Esophagus mucosa (tissue), 1 donor: Measurements from ENCODE around the gene ERC2. TPM values are rescaled to one million over a fixed set of nuclear protein-coding genes. Genes with fewer than 3 reads are reported as not detected.

ENCODE experiments used
- ATAC-seq: fragments of 200-7000 bp; cut with Tn5 transposase; one replicate; pipeline ENCODE4 v1.9.1; 2020
- total RNA-seq: library from RNA; stranded (reverse); gene quantifications from one replicate; pipeline ENCODE4 v1.2.4, GENCODE V29; 2023
- donor health status: DM: yes; HTN: yes; CAD: no.

Gene ERC2
- total RNA-seq, 1 donor from 2014 or later, result 0.48 TPM

GRCh38 chr3:55909373-55909772 lies 558.9 kb downstream of the ERC2 start:
- no peak for ATAC-seq

GRCh38 chr3:55907616-55908015 lies 560.7 kb downstream of the ERC2 start:
- no peak for ATAC-seq

GRCh38 chr3:55906896-55907295 lies 561.4 kb downstream of the ERC2 start:
- ATAC-seq, result peak; percentile 81

DNA sequence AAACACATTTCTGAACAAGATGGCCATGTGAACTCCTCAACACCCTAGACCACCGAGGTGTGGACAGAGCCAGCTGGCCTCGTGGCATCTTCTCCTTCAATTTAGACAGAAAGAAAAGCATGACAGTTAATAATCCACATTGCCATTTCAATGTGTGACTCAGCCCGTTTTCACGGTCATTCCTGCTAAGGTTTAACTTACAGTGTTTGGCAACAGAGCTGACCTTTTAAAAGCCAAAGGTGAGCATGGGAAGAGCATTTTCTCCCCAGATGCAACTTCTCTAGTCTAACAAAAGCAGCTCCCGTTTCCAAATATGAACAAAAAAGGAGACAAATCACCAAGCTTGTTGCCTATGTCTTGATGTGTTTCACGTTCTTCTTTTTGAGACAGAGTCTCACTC lies 563.6 kb downstream of the ERC2 start:
- no peak for ATAC-seq

DNA sequence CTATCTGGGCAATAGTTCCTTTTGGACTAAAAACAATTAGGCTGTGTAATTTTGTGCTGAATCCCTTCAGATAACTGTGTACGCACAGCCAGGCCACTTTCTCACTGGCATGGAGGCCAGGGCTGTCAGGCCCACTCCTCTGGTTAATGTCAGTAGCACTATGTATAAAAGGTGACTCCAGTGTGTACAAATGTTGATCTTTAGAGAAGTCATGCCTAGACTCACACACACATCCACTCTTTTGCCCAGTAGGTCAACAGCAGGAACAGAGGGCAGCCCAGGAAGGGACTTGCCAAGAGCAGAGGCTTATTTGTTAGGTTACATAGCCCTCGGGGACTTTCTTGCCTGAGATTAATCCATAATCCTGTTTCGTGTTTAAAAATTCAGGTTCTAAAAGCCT lies 564.6 kb downstream of the ERC2 start:
- ATAC-seq, result no peak

GRCh38 chr3:55902221-55902900 lies 565.9 kb downstream of the ERC2 start:
- ATAC-seq, result no peak

DNA sequence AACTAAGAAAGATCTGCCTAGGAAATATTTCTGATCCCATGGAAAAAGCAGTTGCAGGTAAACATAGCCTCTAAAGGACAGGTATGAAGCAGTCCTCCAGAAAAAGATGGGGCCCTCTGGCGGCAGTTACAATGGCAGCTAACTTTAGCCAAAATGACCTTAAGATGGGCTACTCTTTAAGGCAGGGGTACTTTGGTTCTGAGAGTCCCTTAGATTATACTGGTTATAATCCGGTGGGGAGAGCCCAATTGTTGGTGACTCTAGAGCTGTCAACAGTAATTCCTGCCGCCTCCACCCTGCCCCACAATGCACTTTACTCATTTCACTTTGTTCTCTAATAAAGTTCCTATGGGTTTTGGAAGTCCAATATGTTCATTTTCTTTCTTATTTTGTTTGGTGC lies 568.4 kb downstream of the ERC2 start:
- ATAC-seq, result no peak

DNA sequence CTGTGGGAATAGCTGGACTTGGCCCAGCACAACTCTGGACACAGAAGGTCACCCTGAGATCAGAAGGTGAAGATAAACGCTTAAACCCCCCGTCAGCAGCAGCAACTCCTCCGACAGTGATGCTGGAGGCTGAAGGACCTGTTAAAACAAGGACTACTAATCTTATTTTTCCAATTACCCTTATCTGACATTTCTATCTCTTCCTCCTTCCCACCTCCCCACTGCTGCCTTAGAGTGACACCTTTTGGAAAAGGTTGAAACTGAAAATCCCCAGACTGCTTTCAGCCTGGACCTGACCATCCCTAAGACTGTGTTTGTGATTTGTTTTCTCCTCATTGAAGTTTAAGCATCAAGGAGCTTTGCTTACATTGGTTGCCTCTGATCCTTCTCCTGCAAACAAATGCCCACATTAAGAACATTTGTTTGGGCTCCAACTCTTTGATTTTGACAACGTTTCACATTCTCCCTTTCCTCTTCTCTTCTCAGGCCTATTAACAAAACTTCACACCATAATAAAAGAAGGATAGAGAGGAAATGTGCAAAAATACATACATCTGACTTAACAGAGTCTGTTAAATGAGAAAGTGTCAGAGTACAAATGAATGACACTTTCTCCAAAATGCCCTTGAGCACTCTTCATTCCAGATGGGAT lies 570.6 kb downstream of the ERC2 start:
- ATAC-seq, result peak; percentile 58

DNA sequence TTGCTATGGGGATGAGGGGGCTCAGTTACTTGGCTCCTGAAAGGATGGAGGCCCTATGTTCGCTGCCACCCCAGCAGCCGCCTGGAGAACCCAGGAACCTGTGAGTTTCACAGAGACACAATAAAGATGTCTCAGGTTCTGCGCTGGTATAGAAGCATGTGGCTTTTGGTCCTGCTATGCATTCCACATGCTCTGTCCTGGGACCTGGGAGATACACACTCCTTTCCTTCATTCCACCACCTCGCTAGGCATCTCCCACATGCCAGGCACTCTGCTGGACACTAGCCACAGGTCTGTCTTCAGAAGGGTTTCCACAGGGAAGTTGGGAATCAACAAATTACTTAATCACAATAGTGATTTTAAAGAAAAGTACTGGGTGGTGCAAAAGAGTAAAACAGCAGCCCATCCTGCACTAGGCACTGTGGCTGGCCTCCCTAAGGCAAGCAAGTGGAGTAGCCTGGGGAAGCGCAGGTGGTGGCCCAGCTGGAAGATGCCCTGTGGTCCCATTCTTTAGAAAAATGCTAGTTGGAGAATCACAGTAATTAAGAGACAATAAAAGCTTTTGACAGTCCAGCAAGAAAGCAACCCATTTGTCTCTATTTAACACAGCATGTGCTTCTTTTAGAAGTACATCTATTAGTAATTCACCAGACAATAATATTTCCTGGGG lies 572.2 kb downstream of the ERC2 start:
- ATAC-seq, result no peak

GRCh38 chr3:55894605-55895004 lies 573.7 kb downstream of the ERC2 start:
- ATAC-seq, result peak; percentile 72

DNA sequence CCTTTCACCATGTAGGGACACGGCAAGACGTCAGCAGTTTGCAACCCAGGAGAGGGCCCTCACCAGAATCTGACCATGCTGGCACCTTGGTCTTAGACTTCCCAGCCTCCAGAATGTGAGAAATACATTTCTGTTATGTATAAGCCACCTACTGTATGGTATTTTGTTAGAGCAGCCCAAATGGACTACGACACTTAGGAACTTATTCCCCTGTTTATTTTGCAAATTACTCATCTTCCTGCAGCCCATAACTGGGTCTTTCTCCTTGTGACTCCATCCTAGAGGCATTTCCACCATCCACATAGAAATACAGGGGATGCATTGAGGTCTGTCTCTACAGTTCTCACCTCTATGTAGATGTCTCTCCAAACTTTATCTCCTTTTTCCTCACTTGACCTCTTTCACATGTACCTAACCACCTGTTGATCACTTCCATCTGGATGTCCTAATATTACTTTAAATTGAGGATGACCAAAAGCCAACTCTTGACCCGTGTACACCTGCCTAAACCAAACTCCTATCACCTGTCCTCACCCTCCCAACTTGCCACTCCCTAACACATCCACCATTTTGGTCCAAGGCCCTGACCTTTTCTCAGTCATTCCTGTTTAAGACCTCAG lies 575.1 kb downstream of the ERC2 start:
- ATAC-seq, result no peak

DNA sequence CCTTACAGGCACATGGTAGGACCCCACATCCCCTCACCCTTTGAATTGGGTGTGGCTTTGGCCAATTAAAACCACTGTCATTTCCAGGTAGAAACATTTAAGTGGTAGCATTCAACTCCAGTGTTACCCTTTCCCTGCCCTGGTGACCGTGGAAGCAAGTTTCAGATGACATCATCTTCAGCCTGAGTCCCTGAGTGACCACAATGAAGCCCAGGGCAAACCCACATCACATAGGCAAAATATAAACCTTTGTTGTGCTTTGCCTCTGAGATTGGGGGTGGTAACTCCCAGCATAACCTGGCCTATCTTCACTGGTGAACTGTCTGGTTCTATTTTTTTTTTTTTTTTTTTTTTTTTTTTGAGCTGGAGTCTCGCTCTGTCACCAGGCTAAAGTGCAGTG lies 577.2 kb downstream of the ERC2 start:
- ATAC-seq, result no peak

GRCh38 chr3:55888282-55888885 lies 579.9 kb downstream of the ERC2 start:
- no peak for ATAC-seq

GRCh38 chr3:55885721-55886120 lies 582.5 kb downstream of the ERC2 start:
- ATAC-seq, result peak; percentile 77

DNA sequence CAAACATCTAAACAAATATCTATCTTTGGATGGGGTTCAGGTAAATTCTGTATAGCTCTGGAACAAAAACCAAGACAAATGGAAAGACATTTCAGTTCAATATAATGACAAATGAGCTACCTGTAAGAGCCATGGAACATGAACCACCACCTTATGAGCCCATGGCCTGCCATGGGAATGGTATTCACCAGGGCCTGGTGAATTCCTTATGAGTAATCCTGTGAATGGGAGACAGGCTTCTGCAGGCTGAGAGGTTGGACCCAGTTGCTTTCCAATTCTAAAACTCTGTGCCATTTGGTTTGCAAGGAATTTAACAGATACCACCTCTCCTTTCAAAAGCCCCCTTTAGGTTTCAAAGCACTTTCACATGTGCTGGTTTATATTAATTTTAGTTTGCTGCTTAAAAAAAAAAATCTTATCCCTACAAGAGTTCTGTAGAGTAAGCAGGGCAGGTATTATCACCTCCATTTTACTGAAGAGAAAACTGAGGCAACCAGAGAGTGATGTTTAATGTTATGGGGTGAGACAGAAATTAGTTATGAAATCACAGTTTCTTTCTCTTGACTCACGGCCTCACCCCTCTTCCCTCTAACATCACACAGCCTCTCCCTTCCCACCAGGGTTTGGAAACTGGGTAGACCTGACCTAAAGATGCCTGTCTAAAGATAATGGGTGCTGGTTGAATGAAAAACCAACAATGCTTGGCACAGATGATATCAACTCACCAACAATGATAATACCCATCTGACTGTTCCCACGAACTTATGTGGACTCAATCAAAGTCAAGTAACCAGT lies 583.6 kb downstream of the ERC2 start:
- peak; percentile 96 for ATAC-seq

DNA sequence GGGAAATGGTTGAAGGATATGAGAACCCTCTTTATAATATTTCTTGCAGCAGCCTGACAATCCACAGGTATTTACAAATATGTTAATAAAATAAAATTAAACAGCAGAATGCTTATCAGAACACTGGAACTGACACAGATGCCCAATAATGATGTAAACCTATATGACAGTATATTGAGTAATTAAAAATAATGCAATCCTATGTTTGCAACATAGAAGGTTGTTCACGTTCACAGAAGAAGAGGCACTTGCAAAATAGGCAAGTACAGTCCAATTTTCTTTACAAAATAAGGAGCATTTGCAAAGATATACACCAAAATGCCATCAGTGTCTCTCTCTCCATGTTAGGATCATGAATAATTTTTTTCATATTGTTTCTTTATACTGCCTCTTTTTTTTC lies 584.2 kb downstream of the ERC2 start:
- no peak for ATAC-seq

DNA sequence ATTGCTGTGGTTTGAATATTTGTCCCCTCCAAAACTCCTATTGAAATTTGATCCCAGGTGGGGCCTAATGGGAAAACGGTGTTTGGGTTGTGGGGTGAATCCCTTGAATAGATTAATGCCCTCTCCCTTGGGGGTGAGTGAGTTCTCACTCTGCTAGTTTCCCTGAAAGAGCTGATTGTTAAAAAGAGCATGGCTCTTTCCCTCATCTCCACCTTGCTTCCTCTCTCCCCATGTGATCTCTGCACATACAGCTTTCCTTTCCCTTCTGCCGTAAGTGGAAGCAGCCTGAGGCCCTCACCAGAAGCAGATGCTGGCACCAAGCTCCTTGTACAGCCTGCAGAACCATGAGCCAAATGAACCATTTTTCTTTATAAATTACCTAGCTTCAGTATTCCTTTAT lies 586.3 kb downstream of the ERC2 start:
- no peak for ATAC-seq

DNA sequence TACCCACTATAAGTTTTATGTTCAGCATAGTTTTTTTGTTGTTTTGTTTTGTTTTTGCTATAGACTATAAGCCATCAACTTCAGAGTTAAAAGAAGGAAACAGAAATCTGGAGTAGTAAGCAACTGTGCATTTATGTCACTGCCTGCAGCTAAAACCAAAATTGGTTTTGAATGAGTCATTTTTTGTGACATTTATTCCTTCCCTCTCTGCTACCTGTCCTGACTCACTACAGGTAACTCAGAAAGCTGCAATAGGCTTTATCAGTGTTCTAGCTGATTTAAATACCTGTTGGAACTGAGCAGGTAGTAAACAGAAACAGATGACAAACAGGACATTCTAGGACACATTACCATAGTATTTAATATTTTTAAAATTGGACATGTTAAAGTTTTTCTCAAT lies 587.9 kb downstream of the ERC2 start:
- peak; percentile 60 for ATAC-seq

DNA sequence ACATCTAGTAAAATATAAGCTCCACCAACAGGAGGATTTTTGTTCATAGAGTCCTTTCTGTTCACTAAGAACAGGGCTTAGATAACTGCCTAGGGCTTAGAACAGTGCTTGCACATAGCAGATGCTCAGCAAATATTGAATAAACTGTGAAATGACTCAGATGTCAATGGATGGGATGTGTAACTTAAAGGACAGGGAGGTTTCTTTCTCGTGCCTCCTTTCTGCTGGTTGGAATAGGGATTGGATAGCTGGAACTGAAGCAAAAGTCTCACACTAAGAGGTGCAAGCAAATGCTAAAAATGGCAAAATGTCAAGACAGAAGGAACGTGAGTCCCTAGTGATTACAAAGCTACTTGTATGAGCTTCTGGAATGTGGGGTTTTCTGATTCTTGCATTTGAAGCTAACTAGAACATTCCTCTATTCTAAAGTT lies 588.4 kb downstream of the ERC2 start:
- peak; percentile 85 for ATAC-seq

- no peak for ATAC-seq
These were observed 590.6 kb downstream of the ERC2 start for GRCh38 chr3:55877703-55878102.

DNA sequence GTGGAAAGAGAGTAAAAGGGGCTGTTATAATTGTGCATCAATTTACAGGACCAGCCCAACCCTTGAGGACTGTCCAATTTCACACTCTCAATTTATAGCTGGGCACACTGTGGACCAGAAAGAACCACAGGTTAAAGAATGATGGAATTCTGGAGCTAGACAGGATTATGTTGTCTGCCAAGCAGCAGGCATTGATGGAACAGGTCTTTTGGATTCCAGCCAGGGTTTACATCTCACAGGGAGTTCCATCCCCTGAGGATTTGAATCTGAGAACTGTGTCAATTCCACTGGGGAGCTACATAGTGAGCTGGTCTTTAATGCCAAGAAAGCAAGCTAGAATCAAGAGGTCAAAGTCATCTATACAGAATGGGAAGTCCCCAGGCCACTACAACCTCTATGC lies 591.7 kb downstream of the ERC2 start:
- no peak for ATAC-seq

DNA sequence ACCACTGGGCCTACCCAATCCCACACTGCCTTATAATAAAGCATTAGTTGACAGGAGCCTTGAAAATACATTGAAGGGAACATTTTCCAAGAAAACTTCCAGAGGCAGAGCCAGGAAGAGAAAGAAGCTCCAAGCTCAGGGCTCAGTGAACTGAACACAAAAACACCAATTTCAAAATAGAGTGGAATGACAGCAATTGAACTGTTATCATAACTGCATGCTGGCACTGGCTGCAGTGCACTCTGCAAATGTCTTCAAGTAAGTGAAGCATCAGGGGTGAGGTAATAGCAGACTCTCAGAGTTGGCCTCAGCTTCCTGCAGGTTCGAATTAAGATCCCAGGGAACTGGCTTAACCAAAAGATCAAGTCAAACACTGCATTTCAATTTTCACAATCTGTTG lies 593.2 kb downstream of the ERC2 start:
- ATAC-seq, result no peak
